Activated CD8-positive, alpha-beta memory T cell treated with anti-CD3 and anti-CD28 coated beads for 1 hour (primary cell): ENCODE data around the gene ALG10B.
"Not testable (repeated sequence)": the region's sequence is repeated elsewhere in the genome, so short reads cannot be mapped to it uniquely, and the experiment has no call there.

ENCODE experiments used
- DNase-seq, 2 donors: peaks; one replicate each; pipeline ENCODE4 v3.0.0-alpha.2; 2020; ENCODE audit warnings: low read depth in 1 of 2; ENCODE audit errors: extremely low read depth in 1 of 2

Gene ALG10B, protein sequence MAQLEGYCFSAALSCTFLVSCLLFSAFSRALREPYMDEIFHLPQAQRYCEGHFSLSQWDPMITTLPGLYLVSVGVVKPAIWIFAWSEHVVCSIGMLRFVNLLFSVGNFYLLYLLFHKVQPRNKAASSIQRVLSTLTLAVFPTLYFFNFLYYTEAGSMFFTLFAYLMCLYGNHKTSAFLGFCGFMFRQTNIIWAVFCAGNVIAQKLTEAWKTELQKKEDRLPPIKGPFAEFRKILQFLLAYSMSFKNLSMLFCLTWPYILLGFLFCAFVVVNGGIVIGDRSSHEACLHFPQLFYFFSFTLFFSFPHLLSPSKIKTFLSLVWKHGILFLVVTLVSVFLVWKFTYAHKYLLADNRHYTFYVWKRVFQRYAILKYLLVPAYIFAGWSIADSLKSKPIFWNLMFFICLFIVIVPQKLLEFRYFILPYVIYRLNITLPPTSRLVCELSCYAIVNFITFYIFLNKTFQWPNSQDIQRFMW

GRCh38 chr12:38316391-38317129 is at the start of gene ALG10B:
Gene ALG10B, plus strand, starts transcription at chr12:38316774. Its CDS starts 120 bp downstream, at chr12:38316894.
- DNase-seq, result peak; percentile 76 to 81

DNA sequence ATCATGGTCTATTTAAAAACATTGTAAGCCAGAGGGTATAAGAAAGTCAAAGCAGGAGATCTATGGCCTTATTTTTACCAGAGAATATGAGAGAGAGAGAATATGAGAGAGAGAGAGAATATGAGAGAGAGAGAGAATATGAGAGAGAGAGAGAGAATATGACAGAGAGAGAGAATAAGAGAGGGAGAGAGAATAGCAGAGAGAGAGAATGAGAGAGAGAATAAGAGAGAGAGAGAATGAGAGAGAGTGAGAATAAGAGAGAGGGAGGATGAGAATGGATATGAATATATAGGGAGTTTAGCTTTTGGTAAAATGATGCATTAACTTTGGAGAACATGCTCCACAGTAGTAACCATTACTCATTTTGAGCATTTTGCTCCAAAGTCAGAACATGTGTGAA is 48.0 kb upstream of the ALG10B start:
- DNase-seq, result no peak

GRCh38 chr12:38269897-38270296 is 46.7 kb upstream of the ALG10B start:
- no peak for DNase-seq

DNA sequence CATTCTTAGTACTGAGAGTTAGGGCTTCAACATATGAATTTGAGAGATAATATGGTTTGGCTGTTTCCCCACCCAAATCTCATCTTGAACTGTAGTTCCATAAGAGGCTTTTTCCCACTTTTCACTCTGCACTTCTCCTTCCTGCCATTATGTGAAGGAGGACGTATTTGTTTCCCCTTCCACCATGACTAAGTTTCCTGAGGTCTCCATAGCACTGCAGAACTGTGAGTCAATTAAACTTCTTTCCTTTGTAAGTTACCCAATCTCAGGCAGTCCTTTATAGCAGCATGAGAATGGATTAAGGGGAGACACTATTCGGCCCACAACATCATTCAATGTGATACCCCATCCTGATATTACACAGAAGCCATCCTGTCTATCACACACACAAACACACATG is 36.8 kb upstream of the ALG10B start:
- no peak for DNase-seq

DNA sequence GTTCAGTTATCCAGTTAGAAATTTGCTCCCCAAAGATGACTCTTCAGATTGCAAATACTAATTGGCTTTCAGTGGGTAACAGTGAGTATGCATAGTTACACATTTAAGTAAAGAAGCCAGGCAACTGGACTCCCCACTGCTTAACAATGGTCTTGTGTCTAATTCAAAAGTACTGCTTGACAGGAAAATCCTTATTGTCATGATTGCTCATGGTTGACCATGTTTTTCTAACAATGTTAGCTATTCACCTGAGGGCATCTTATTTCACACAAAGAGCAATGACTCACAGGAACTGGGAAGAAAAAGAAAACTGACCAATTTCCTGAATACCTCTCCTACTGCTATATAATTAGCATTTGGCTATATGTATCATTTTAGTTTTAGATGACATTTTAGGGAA is 33.7 kb upstream of the ALG10B start:
- no peak for DNase-seq

GRCh38 chr12:38289396-38289795 is 27.2 kb upstream of the ALG10B start:
- no peak for DNase-seq

GRCh38 chr12:38291160-38291559 is 25.4 kb upstream of the ALG10B start:
- no peak for DNase-seq

GRCh38 chr12:38302972-38303371 is 13.6 kb upstream of the ALG10B start:
- DNase-seq, result not testable (repeated sequence)

GRCh38 chr12:38321966-38322365 is 5.4 kb downstream of the ALG10B start:
- not testable (repeated sequence) for DNase-seq

GRCh38 chr12:38324912-38325311 is 8.3 kb downstream of the ALG10B start:
- DNase-seq, result no peak

DNA sequence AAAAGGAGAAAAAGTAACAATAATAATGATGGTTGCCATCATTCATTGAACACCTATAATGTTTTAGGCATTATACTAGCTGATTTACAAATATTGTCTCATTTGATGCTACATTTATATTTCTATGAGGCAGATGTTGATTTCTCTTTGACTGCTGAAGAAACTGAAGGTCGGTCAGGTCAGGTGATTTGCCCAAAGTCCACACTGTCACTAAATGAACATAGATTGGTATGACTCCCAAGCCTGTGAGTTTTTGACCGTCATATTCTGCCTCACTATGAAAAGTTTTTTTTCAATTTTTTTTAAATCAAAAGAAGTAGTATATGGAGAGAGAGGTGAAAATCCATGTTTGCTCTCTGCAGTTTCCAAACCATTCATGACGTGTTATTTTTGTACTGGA is 10.8 kb downstream of the ALG10B start:
- DNase-seq, result no peak

DNA sequence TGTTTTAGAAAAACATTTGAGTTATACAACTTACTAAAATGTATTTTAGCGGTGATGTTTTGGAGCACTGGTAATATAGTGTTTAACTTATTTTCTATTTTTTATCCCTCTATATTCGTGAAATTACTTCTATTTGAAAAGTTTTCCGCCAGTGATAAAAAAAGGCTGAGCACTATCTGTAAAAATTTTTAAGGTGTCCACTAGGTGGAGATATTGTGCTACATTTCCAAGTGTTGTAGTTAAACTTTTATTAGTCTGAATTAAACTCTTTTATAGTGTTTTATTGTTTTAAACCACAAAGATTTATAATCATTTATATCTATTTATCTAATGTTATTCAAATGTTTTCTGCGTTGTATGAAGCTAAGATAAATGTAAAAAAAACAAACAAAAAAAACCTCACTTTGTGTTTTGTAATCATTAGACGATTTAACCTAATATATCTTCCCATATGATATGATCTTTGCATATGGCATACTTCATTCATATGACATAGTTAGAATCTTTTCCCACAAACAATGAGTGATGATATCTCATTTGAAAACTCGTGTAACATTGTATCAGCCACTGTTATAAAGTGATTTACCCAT is 11.8 kb downstream of the ALG10B start:
- no peak for DNase-seq

GRCh38 chr12:38330414-38330813 is 13.8 kb downstream of the ALG10B start:
- not testable (repeated sequence) for DNase-seq

DNA sequence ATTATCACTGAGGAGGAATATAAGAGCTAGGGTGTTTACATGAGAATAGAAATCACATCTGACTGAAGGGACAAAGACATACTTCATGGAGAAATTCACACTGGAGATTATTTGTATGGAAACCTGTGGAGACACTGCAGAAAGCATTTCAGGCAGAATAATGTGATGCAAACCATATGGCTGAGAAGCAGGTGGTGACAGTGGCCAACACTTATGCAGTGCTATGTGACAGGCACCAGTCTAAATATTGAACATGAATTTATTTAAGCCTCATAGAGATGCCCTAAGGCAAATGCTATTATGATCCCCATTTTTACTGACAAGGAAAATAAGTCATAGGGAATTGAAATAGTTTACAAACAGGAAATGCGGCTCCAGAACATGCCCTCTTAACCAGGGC is 16.2 kb downstream of the ALG10B start:
- DNase-seq, result no peak

GRCh38 chr12:38342444-38342843 is 25.9 kb downstream of the ALG10B start:
- DNase-seq, result no peak

DNA sequence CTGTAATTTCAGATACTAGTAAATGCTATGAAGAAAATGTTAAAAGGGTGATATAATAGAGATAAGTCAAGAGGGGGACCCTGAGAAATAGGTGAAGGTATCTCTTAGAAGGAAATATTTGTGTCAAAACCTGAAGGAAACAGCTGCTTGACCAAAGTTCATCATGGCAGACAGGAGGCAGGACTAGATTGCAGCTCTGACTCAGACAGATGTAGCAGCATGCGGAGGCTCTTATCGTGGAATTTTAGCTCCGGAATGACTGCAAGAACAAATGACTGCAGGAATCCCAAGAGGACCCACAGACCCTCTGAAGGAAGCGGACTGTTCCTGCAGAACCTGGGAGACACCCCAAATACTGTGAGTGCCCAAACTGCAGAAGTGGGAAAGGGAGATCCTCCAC is 26.7 kb downstream of the ALG10B start:
- DNase-seq, result not testable (repeated sequence)

GRCh38 chr12:38343916-38344315 is 27.3 kb downstream of the ALG10B start:
- not testable (repeated sequence) for DNase-seq

- DNase-seq, result no peak
Observed at GRCh38 chr12:38350342-38351174, 34.0 kb downstream of the ALG10B start.

DNA sequence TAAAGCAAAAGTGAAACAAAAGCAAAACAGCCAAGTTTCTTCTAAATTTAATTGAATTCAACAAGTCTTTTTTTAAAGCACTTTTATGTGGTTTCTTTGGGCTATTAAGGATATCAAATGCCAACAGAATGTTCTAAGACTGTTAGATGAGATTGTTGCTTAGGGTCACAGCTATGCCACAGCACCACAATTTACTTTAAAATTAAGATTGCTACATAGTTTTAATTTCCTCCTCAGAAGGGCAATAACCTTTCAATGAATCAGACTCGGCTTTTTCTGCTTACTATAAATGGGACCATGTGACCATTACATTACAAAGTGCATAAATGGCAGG is 34.6 kb downstream of the ALG10B start:
- DNase-seq, result not testable (repeated sequence)

DNA sequence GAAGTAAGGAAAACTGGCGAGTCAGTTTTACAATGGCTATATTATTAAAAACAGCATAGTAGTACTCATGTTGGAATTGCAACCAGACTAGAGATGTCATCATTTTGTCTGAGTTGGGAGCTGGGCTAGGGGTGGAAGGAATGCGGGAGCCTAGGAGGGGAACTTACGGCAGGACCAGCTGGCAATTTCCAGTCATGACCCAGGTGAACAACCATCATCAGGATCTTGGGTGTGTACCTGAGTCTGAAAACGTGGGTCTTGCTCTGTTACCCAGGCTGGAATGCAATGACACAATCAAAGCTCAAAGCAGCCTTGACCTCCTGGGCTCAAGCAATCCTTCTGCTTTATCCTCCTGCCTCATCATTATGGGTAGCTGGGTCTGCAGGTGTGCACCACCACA is 50.9 kb downstream of the ALG10B start:
- DNase-seq, result no peak

DNA sequence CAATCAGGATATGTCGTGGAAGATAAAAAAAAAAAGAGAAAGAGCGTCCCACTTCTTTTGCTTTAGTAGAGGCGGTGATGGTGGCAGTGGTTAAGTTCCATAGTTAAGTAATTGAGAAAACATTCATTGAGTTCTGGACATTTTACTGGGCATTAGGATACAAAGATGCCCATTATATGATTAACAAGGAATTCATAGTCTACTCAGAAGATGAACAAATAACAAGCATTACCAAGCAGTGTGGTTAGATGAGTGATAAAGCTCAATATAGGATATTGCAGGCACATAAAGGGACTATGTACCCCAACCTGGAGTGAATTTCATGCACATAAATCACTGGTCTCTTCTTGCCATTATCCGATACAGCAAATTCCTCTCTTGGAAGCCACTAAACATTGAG is 53.7 kb downstream of the ALG10B start:
- DNase-seq, result no peak
